CD4-positive, alpha-beta memory T cell (primary cell): ENCODE measurements around the gene HPN. TPM values are rescaled to one million over a fixed set of nuclear protein-coding genes. Genes with fewer than 3 reads are reported as not detected.

Experiments used
- CTCF ChIA-PET: fragments of 350-600 bp; sonication (Branson Sonifier 250); formaldehyde crosslinking; loops from one replicate; lab custom pipeline; 2021; ENCODE audit warnings: inconsistent platforms; ENCODE audit not compliant: partially characterized antibody; lab: Charles Lee
- POLR2A ChIA-PET: fragments of 350-600 bp; sonication (Branson Sonifier 250); formaldehyde crosslinking; loops from one replicate; lab custom pipeline; 2021; ENCODE audit not compliant: partially characterized antibody; lab: Charles Lee
- DNase-seq, 5 donors: peaks; one replicate each; pipeline versions ENCODE4 v3.0.0 to v3.0.0-alpha.2; 2020 to 2022; ENCODE audit warnings: mixed read lengths in 1 of 5
- H3K27ac ChIP-seq: one replicate; pipeline ENCODE4 v1.7.0; 2013; ENCODE audit warnings: low read depth, low read length
- H3K27me3 ChIP-seq: 2 replicates; pipeline ENCODE4 v1.7.0; 2013; ENCODE audit warnings: mild to moderate bottlenecking, low read length, moderate library complexity; ENCODE audit not compliant: insufficient read depth
- H3K36me3 ChIP-seq: 2 replicates; pipeline ENCODE4 v1.7.0; 2013; ENCODE audit warnings: mild to moderate bottlenecking, low read length, moderate library complexity; ENCODE audit not compliant: insufficient read depth
- H3K4me1 ChIP-seq: 2 replicates; pipeline ENCODE4 v1.7.0; 2013; ENCODE audit warnings: mild to moderate bottlenecking, low read length, moderate library complexity; ENCODE audit not compliant: insufficient read depth
- H3K4me3 ChIP-seq, 2 donors: one replicate each; pipeline ENCODE4 v1.7.0; 2013; ENCODE audit warnings: low read length in 2 of 2, mild to moderate bottlenecking in 1 of 2
- H3K9me3 ChIP-seq, 2 donors: one replicate each; pipeline ENCODE4 v1.7.0; 2013; ENCODE audit warnings: low read length in 2 of 2, control low read depth in 1 of 2; ENCODE audit not compliant: control insufficient read depth in 1 of 2
- H3K27ac Mint-ChIP-seq, 7 donors: one replicate each; pipeline ENCODE4 v1.8.0; 2020 to 2021; ENCODE audit warnings: mixed read lengths in 7 of 7, mild to moderate bottlenecking in 6 of 7, inconsistent platforms in 3 of 7, moderate library complexity in 3 of 7
- H3K27me3 Mint-ChIP-seq, 2 donors: one replicate each; pipeline ENCODE4 v1.8.0; 2020 to 2021; ENCODE audit warnings: mixed read lengths in 2 of 2
- H3K36me3 Mint-ChIP-seq, 2 donors: one replicate each; pipeline ENCODE4 v1.8.0; 2020 to 2021; ENCODE audit warnings: mixed read lengths in 2 of 2, inconsistent platforms in 1 of 2, mild to moderate bottlenecking in 1 of 2
- H3K4me1 Mint-ChIP-seq, 4 donors: one replicate each; pipeline ENCODE4 v1.8.0; 2020 to 2021; ENCODE audit warnings: mixed read lengths in 4 of 4, mild to moderate bottlenecking in 1 of 4
- H3K4me3 Mint-ChIP-seq, 8 donors: one replicate each; pipeline ENCODE4 v1.8.0; 2020 to 2021; ENCODE audit warnings: mixed read lengths in 8 of 8, mild to moderate bottlenecking in 7 of 8, moderate library complexity in 6 of 8, inconsistent platforms in 3 of 8
- H3K9me3 Mint-ChIP-seq, 8 donors: one replicate each; pipeline ENCODE4 v1.8.0; 2020 to 2021; ENCODE audit warnings: mixed read lengths in 8 of 8, mild to moderate bottlenecking in 5 of 8, inconsistent platforms in 3 of 8, moderate library complexity in 1 of 8
- intact Hi-C: fragments of 100-400 bp; cut with micrococcal nuclease; formaldehyde crosslinking; loops from one replicate; pipeline ENCODE4 v1.15.1; 2023
- polyA plus RNA-seq, 2 donors: library from polyadenylated mRNA; unstranded; fragments of 300-500 nt; fragmentation: Illumina TruSeq; gene quantifications; one replicate each; pipeline ENCODE4 v1.2.3, GENCODE V29; 2021
- total RNA-seq, 2 experiments: library from RNA; stranded (reverse); gene quantifications; one replicate each; pipeline ENCODE4 v1.2.3, GENCODE V29; 2021

The HPN gene
- total and polyA plus RNA-seq, 4 experiments from 2014 or later, result 0.15 to 0.57 TPM; not detected in 2

DNA sequence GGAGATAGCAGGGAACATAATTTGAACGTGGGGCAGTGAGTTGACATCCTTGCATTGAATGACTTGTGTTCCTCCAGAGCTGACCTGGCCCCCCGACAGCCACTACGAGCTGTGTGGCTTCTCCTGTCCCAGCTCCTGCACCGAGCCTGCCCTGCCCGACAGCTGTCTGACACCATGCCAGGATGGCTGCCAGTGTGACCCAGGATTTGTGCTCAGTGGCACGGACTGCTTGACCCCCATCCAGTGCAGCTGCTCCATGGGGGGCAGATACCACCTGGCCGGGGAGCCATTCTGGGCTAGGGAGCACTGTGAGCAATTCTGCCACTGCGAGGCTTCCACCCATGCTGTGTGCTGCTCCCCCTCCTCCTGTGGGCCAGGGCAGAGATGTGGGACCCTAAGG is 44.9 kb downstream of the HPN start:
- Histone ChIP-seq H3K4me3 (no peak overlapping the region), H3K36me3 (no peaks in the 10 kb centered on the region), H3K27ac (no peak overlapping the region), H3K4me1 (peaks cover 18% of the 10 kb centered on the region), H3K9me3 (no peaks in the 10 kb centered on the region), H3K27me3 (no peaks in the 10 kb centered on the region)
- H3K4me3 Mint-ChIP-seq, result no peak overlapping the region
- peaks cover 6 to 8% of the 10 kb centered on the region in 2 donors for H3K27me3 Mint-ChIP-seq
- H3K27ac Mint-ChIP-seq, result peak overlapping the region in 1 of 7 donors; percentile 57
- ChIA-PET POLR2A (interaction anchor here (0.6 kb wide), 1 partner anchor 583 kb away, joined by 3 read pairs; no protein-coding TSS in a partner anchor), CTCF (interaction anchor here (0.7 to 2.5 kb wide), 4 partner anchors 19 to 42 kb away, joined by 3 to 9 read pairs (median 6); no protein-coding TSS in a partner anchor)
- intact Hi-C loops, result no loop called here
- H3K9me3 Mint-ChIP-seq, result no peaks in the 10 kb centered on the region
- no peaks in the 10 kb centered on the region for H3K36me3 Mint-ChIP-seq
- no peak for DNase-seq
- H3K4me1 Mint-ChIP-seq, result peaks cover 5 to 15% (median 7%) of the 10 kb centered on the region in 4 donors

DNA sequence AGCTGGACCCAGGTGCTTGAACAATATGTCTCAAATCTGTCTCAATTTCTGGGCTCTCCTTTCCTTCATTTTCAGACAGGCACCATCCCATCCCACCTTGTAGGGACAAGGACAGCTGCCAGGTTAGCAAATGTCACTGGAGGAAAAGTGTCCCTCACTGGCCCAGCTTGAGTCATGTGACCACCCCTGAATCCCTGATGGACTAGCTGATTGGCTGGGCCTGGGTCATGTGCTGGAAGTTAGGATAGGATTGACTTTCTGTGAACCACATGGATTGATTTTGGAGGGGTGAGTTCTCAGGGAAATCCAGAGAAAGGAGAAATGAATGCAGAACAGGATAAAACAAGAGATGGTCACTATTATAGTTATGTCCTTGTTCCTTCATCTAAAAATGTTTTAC is 45.9 kb downstream of the HPN start:
- Mint-ChIP-seq H3K9me3 (no peaks in the 10 kb centered on the region), H3K36me3 (no peaks in the 10 kb centered on the region), H3K27ac (no peak overlapping the region), H3K27me3 (peaks cover 6 to 8% of the 10 kb centered on the region in 2 donors), H3K4me3 (no peak overlapping the region), H3K4me1 (peaks cover 5 to 15% (median 7%) of the 10 kb centered on the region in 4 donors)
- ChIA-PET CTCF (interaction anchor here (0.7 to 2.5 kb wide), 3 partner anchors 20 to 43 kb away, joined by 3 to 9 read pairs (median 5); no protein-coding TSS in a partner anchor), POLR2A (interaction anchor here (0.6 kb wide), 1 partner anchor 582 kb away, joined by 3 read pairs; no protein-coding TSS in a partner anchor)
- no peaks in the 10 kb centered on the region for H3K27me3 ChIP-seq
- H3K4me1 ChIP-seq, result peaks cover 18% of the 10 kb centered on the region
- H3K36me3 ChIP-seq, result no peaks in the 10 kb centered on the region
- DNase-seq, result no peak
- no peaks in the 10 kb centered on the region for H3K9me3 ChIP-seq
- H3K27ac ChIP-seq, result no peak overlapping the region
- intact Hi-C loops, result no loop called here
- no peak overlapping the region for H3K4me3 ChIP-seq

DNA sequence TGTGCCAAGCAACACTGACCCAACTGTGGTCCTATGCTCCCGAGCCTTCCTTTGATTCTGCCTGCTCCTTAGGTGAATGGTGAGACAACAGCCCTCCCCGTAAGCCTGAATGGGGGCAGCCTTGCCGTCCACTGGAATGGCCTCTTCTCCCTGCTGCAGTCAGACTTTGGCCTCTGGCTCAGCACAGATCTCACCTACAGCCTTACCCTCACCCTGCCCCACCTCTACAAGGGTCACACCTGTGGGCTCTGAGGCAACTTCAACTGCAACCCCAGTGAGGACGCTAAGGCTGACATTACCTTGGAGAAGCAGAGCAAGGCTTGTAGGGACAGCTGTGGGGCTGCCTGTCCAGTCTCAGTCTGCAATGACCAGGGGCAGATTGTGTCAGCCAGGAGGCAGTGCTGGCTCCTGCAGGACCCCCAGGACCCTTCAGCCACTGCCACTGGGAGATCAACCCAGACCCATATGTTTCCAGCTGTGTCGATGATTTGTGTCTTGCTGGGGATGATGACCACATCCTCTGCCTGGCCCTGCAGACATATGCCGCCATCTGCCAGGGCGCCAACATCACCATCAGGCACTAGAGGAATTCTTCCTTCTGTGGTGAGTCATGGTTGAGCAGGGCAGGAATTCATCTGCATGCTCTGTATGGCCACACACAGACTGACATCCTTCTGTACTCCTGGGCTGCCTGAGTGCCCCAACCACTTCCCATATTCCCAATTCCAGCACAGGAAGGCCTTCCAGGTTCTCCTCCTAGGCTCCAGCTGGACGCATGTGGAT is 46.8 kb downstream of the HPN start:
- POLR2A ChIA-PET, result no interaction called here
- CTCF ChIA-PET, result interaction anchor here (2.5 kb wide), 1 partner anchor 44 kb away, joined by 9 read pairs; no protein-coding TSS in a partner anchor
- H3K27ac ChIP-seq, result no peak overlapping the region

DNA sequence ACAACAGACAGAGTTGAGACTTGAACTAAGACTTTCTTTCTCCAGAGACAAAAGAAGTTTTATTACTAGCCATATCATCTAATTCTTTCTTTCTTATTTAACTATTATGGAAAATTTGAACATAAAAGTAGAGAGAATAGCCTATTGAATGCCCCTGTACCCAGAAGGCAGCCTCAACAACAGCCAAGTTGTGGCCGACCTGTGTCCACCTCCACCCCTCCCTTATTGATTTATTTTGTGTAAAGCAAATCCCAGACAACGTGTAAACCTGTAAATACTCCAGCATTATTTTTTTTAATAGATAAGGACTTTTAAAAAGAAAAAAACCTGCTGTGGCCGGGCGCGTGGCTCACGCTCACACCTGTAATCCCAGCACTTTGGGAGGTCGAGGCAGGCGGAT is 48.0 kb downstream of the HPN start:
- H3K4me3 ChIP-seq, result no peak overlapping the region
- peaks cover 18% of the 10 kb centered on the region for H3K4me1 ChIP-seq

More for the DNA sequence above, 46.8 kb downstream of the HPN start:
- Mint-ChIP-seq H3K9me3 (no peaks in the 10 kb centered on the region), H3K4me1 (peaks cover 5 to 15% (median 7%) of the 10 kb centered on the region in 4 donors), H3K4me3 (no peak overlapping the region), H3K27ac (peak overlapping the region in 1 of 7 donors; percentile 53), H3K36me3 (no peaks in the 10 kb centered on the region), H3K27me3 (peaks cover 6 to 8% of the 10 kb centered on the region in 2 donors)
- no peak overlapping the region for H3K4me3 ChIP-seq
- no peaks in the 10 kb centered on the region for H3K36me3 ChIP-seq
- no peaks in the 10 kb centered on the region for H3K27me3 ChIP-seq
- H3K4me1 ChIP-seq, result peaks cover 18% of the 10 kb centered on the region
- DNase-seq, result no peak
- intact Hi-C loops, result no loop called here
- no peaks in the 10 kb centered on the region for H3K9me3 ChIP-seq

DNA sequence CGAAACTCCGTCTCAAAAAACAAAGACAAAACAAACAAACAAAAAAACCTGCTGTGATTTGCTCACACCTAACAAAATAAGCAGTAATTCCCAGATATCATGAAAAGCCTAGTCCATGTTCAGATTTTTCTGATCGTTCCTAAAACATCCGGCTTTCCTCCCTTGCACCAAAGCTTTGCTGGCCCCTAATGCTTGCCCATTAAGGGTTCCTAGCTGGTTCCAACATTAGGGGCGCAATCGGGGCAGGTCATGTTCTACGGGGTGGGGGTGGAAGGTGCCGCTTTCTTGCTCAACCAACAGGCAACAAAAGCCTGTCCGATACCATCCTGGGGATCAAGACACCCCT is 48.6 kb downstream of the HPN start:
- ChIA-PET POLR2A (no interaction called here), CTCF (interaction anchor here (0.7 to 3.5 kb wide), 5 partner anchors 23 to 255 kb away, joined by 3 to 17 read pairs (median 3); no protein-coding TSS in a partner anchor)
- H3K27me3 Mint-ChIP-seq, result peaks cover 6 to 10% of the 10 kb centered on the region in 2 donors
- H3K36me3 Mint-ChIP-seq, result no peaks in the 10 kb centered on the region
- H3K4me3 ChIP-seq, result no peak overlapping the region
- no peak overlapping the region for H3K27ac ChIP-seq
- H3K27me3 ChIP-seq, result no peaks in the 10 kb centered on the region
- H3K4me3 Mint-ChIP-seq, result peak overlapping the region in 1 of 8 donors; percentile 13
- no peak overlapping the region for H3K27ac Mint-ChIP-seq
- H3K36me3 ChIP-seq, result no peaks in the 10 kb centered on the region
- H3K9me3 ChIP-seq, result no peaks in the 10 kb centered on the region
- DNase-seq, result no peak
- intact Hi-C loops, result loop anchor here (1.0 to 2.0 kb wide), 2 partner anchors 75 to 117 kb away; no protein-coding TSS in a partner anchor
- peaks cover 18% of the 10 kb centered on the region for H3K4me1 ChIP-seq
- no peaks in the 10 kb centered on the region for H3K9me3 Mint-ChIP-seq
- peaks cover 5 to 15% (median 7%) of the 10 kb centered on the region in 4 donors for H3K4me1 Mint-ChIP-seq

More for the DNA sequence above, 48.0 kb downstream of the HPN start:
- H3K27ac ChIP-seq, result no peak overlapping the region
- Mint-ChIP-seq H3K9me3 (no peaks in the 10 kb centered on the region), H3K27ac (no peak overlapping the region), H3K4me1 (peaks cover 5 to 15% (median 7%) of the 10 kb centered on the region in 4 donors), H3K4me3 (no peak overlapping the region), H3K27me3 (peaks cover 6 to 10% of the 10 kb centered on the region in 2 donors), H3K36me3 (no peaks in the 10 kb centered on the region)
- H3K36me3 ChIP-seq, result no peaks in the 10 kb centered on the region
- ChIA-PET POLR2A (no interaction called here), CTCF (interaction anchor here (0.7 to 3.5 kb wide), 3 partner anchors 46 to 254 kb away, joined by 3 to 13 read pairs (median 3); no protein-coding TSS in a partner anchor)
- intact Hi-C loops, result no loop called here
- no peak for DNase-seq
- H3K9me3 ChIP-seq, result no peaks in the 10 kb centered on the region
- no peaks in the 10 kb centered on the region for H3K27me3 ChIP-seq

DNA sequence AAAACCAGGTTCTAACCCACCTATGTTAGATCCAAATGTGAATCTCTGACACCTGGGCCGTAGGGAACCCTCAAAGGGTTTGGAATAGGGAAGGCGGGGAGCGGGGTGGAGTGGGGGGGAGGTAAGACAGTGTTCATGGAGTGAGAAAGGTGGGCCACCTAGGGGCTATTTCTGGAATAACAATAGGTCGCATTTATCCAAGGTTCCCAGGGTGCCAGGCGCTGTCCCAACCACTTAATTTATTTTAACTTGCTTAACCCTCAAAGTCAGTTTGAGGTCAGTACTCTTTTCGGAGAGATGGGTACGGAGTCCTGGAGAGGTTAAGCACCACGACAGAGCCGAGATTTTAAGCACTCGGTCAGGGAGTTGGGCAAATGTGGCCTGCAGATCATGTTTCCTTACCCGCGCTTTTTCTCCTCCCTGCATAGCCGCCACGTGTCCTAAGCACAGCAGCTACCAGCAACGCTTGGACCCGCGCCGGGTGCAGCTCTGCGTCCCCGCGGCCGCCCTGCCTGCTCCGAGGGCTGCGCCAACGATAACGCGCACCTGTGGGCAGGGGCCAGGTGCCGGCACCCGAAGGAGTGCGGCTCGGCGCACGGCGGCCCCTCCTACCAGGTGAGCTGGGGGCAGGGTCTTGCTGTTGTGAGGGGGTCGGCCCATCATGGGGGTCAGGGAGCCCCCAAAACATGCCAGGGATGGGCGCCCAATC is 49.1 kb downstream of the HPN start:
- Mint-ChIP-seq H3K4me3 (peak overlapping the region in 1 of 8 donors; percentile 13), H3K9me3 (no peaks in the 10 kb centered on the region), H3K27me3 (peaks cover 6 to 10% of the 10 kb centered on the region in 2 donors), H3K27ac (no peak overlapping the region), H3K36me3 (no peaks in the 10 kb centered on the region), H3K4me1 (peaks cover 3 to 13% (median 5%) of the 10 kb centered on the region in 4 donors)
- POLR2A ChIA-PET, result no interaction called here
- Histone ChIP-seq H3K36me3 (no peaks in the 10 kb centered on the region), H3K9me3 (no peaks in the 10 kb centered on the region), H3K27me3 (no peaks in the 10 kb centered on the region), H3K4me1 (peaks cover 15% of the 10 kb centered on the region), H3K4me3 (no peak overlapping the region), H3K27ac (no peak overlapping the region)
- DNase-seq, result peak in 4 of 5 donors; percentile 25 to 43 (median 30)
- intact Hi-C loops, result loop anchor here (1.0 to 2.0 kb wide), 2 partner anchors 76 to 117 kb away; no protein-coding TSS in a partner anchor
- CTCF ChIA-PET, result interaction anchor here (0.7 to 3.5 kb wide), 8 partner anchors 8 to 255 kb away, joined by 3 to 17 read pairs (median 6); no protein-coding TSS in a partner anchor
